ENCODE measurements around the gene MBD5.

- TF ChIP-seq, protein P1, sequence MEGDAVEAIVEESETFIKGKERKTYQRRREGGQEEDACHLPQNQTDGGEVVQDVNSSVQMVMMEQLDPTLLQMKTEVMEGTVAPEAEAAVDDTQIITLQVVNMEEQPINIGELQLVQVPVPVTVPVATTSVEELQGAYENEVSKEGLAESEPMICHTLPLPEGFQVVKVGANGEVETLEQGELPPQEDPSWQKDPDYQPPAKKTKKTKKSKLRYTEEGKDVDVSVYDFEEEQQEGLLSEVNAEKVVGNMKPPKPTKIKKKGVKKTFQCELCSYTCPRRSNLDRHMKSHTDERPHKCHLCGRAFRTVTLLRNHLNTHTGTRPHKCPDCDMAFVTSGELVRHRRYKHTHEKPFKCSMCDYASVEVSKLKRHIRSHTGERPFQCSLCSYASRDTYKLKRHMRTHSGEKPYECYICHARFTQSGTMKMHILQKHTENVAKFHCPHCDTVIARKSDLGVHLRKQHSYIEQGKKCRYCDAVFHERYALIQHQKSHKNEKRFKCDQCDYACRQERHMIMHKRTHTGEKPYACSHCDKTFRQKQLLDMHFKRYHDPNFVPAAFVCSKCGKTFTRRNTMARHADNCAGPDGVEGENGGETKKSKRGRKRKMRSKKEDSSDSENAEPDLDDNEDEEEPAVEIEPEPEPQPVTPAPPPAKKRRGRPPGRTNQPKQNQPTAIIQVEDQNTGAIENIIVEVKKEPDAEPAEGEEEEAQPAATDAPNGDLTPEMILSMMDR (conservative IDR thresholded peaks at IDR 0.05 in 1 of 2, IDR thresholded peaks at IDR 0.05 in 1 of 2; ENCODE audit: extremely low read depth in 1 of 2, insufficient read depth in 1 of 2, low read depth in 1 of 2, low read length in 2 of 2), result no peak
- no peak for TF ChIP-seq EZH2 (IDR thresholded peaks at IDR 0.05; ENCODE audit: borderline replicate concordance, low read length)
These were observed 533.8 kb downstream of the MBD5 start for GRCh38 chr2:148554459-148555247.

Measured in mammary epithelial cell (primary cell).